Endothelial cell of umbilical vein (primary cell): ENCODE data around the gene CD3G. TPM values are rescaled to one million over a fixed set of nuclear protein-coding genes. Genes with fewer than 3 reads are reported as not detected.

ENCODE experiments used
- BruUV-seq: library from RNA; stranded (reverse); fragments of 400-500 nt; replicated peaks from 2 replicates; lab custom pipeline; 2021; lab: Mats Ljungman, UMichigan
- CTCF ChIA-PET: fragments of 300-600, 350-600 bp; sonication (Branson Sonifier 250); formaldehyde crosslinking; loops from one replicate; lab custom pipeline; 2021; ENCODE audit warnings: antibody characterized with exemption, inconsistent platforms; lab: Charles Lee
- POLR2A ChIA-PET: fragments of 300-600, 350-600 bp; sonication (Branson Sonifier 250); formaldehyde crosslinking; loops from one replicate; lab custom pipeline; 2021; ENCODE audit warnings: antibody characterized with exemption, inconsistent platforms; lab: Charles Lee
- DNase-seq: peaks from one replicate; pipeline ENCODE4 v3.0.0-alpha.2; 2011; ENCODE audit warnings: low read depth, low spot score
- FAIRE-seq: peaks from 2 replicates; lab custom pipeline; 2011; peaks lifted over from hg19 to GRCh38; lab: Jason Lieb, UNC
- H2AFZ ChIP-seq: 2 replicates; pipeline ENCODE4 v1.6.0; 2012; ENCODE audit warnings: low read depth, low read length, control low read depth, inconsistent platforms
- H3K27ac ChIP-seq: 2 replicates; pipeline ENCODE4 v1.5.1; 2011; ENCODE audit warnings: low read depth, mild to moderate bottlenecking, control low read depth, low read length, moderate library complexity; ENCODE audit not compliant: insufficient read depth
- H3K27me3 ChIP-seq, 2 experiments: 2 replicates each; pipeline versions ENCODE4 v1.6.0 to v1.6.1; 2011; ENCODE audit warnings: low read length in 2 of 2, mixed read lengths in 1 of 2; ENCODE audit not compliant: control insufficient read depth in 2 of 2, insufficient read depth in 2 of 2
- H3K36me3 ChIP-seq, 2 experiments: 2 replicates in 1 of 2; 3 replicates in 1 of 2; pipeline ENCODE4 v1.5.1; 2011; ENCODE audit warnings: low read length in 2 of 2, mild to moderate bottlenecking in 1 of 2, moderate library complexity in 1 of 2; ENCODE audit not compliant: control insufficient read depth in 2 of 2, insufficient read depth in 2 of 2; ENCODE audit errors: extremely low read depth in 1 of 2
- H3K4me1 ChIP-seq: 3 replicates; pipeline ENCODE4 v1.5.1; 2011; ENCODE audit warnings: mild to moderate bottlenecking, low read length; ENCODE audit not compliant: control insufficient read depth, insufficient read depth; ENCODE audit errors: extremely low read depth
- H3K4me2 ChIP-seq: 2 replicates; pipeline ENCODE4 v1.6.1; 2011; ENCODE audit warnings: low read length, control low read depth, mixed read lengths; ENCODE audit not compliant: insufficient read depth
- H3K4me3 ChIP-seq, 3 experiments: fragments of 200-600 bp in 1 of 3; sonication (generic), shearing (Covaris generic) in 1 of 3; replicated peaks in 1 of 3; 2 replicates each; pipeline ENCODE4 v1.5.1; 2011 to 2016; ENCODE audit warnings: control low read depth in 3 of 3, low read length in 3 of 3, mild to moderate bottlenecking in 2 of 3, inconsistent platforms in 1 of 3, low read depth in 1 of 3, moderate library complexity in 1 of 3; ENCODE audit not compliant: insufficient read depth in 1 of 3
- H3K79me2 ChIP-seq: 2 replicates; pipeline ENCODE4 v1.6.0; 2012; ENCODE audit warnings: low read length, inconsistent platforms; ENCODE audit not compliant: control insufficient read depth, insufficient read depth
- H3K9ac ChIP-seq: replicated peaks from 2 replicates; pipeline ENCODE3; 2011; ENCODE audit warnings: low read length, control low read depth; ENCODE audit not compliant: insufficient read depth; ENCODE audit errors: extremely low read depth
- H3K9me1 ChIP-seq: replicated peaks from 3 replicates; pipeline ENCODE4 v1.6.0; 2011; ENCODE audit warnings: mild to moderate bottlenecking, low read length; ENCODE audit not compliant: control insufficient read depth, insufficient read depth; ENCODE audit errors: extremely low read depth
- H3K9me3 ChIP-seq: replicated peaks from 2 replicates; pipeline ENCODE4 v1.5.1; 2012; ENCODE audit warnings: low read length, inconsistent platforms; ENCODE audit not compliant: control insufficient read depth, insufficient read depth
- H4K20me1 ChIP-seq: replicated peaks from 2 replicates; pipeline ENCODE3; 2011; ENCODE audit warnings: mild to moderate bottlenecking, low read length; ENCODE audit not compliant: control insufficient read depth, insufficient read depth; ENCODE audit errors: extremely low read depth
- EZH2 ChIP-seq: IDR thresholded peaks from 2 replicates; pipeline ENCODE4 v1.6.1; 2012; ENCODE audit warnings: borderline replicate concordance, low read depth, mild to moderate bottlenecking, moderate library complexity, low read length, inconsistent platforms; ENCODE audit not compliant: severe bottlenecking
- FOS ChIP-seq: IDR thresholded peaks from 2 replicates; pipeline ENCODE4 v1.6.1; 2011; ENCODE audit warnings: mild to moderate bottlenecking, low read length, moderate library complexity, borderline replicate concordance; ENCODE audit not compliant: insufficient read depth
- GATA2 ChIP-seq: IDR thresholded peaks from 2 replicates; pipeline ENCODE4 v1.7.0; 2011; ENCODE audit warnings: low read depth, mild to moderate bottlenecking, moderate library complexity, mixed read lengths, low read length; ENCODE audit not compliant: insufficient read length, insufficient read depth
- JUN ChIP-seq: IDR thresholded peaks from 2 replicates; pipeline ENCODE4 v1.6.1; 2011; ENCODE audit warnings: borderline replicate concordance, low read depth; ENCODE audit not compliant: insufficient read length, insufficient read depth
- MYC ChIP-seq: IDR thresholded peaks from one replicate; pipeline ENCODE4 v1.6.1; 2011; ENCODE audit warnings: mild to moderate bottlenecking, low read depth, low read length
- POLR2A ChIP-seq: IDR thresholded peaks from 2 replicates; pipeline ENCODE4 v1.6.1; 2012; ENCODE audit warnings: low read depth, mild to moderate bottlenecking, control low read depth, low read length
- POLR2AphosphoS5 ChIP-seq: IDR thresholded peaks from 2 replicates; pipeline ENCODE4 v1.6.1; 2012; ENCODE audit warnings: low read depth, mild to moderate bottlenecking, control low read depth, low read length, moderate library complexity; ENCODE audit not compliant: insufficient read depth
- dilution Hi-C: fragments of 300-500 bp; cut with MboI; formaldehyde crosslinking; loops from one replicate; pipeline ENCODE4 v1.15.0; 2019; ENCODE audit warnings: low sequenced_read_pairs; ENCODE audit not compliant: extremely low pct_ligation_motif_present
- intact Hi-C: fragments of 100-400 bp; cut with micrococcal nuclease; formaldehyde crosslinking; loops from one replicate; pipeline ENCODE4 v1.10.0; 2022
- polyA plus RNA-seq, 4 experiments: library from polyadenylated mRNA; depleted of rRNA in 3 of 4; stranded (reverse) in 3 of 4; unstranded in 1 of 4; fragments of >200 nt; gene quantifications; 2 replicates each; pipeline versions ENCODE4 v1.2.1 to v1.2.3, GENCODE V29; 2011 to 2012; ENCODE audit warnings: missing spikeins in 1 of 4
- total RNA-seq: library from RNA; stranded (reverse); gene quantifications from 2 replicates; pipeline ENCODE4 v1.2.3, GENCODE V29; 2021
- TF ChIP-seq, protein P1 (sequence below), 2 donors: IDR thresholded peaks; 1 replicate in 1 of 2; 2 replicates in 1 of 2; pipeline ENCODE4 v1.5.1; 2011; ENCODE audit warnings: low read length in 2 of 2, mild to moderate bottlenecking in 2 of 2, moderate library complexity in 2 of 2, control low read depth in 1 of 2, inconsistent platforms in 1 of 2, low read depth in 1 of 2; ENCODE audit not compliant: insufficient read depth in 1 of 2; ENCODE audit errors: extremely low read depth in 1 of 2
- TF ChIP-seq, protein P2 (sequence below): IDR thresholded peaks from 2 replicates; pipeline ENCODE4 v1.6.1; 2011; ENCODE audit not compliant: insufficient read depth, insufficient read length

Gene CD3G
- total and polyA plus RNA-seq, 2 donors (not counting 3 experiments of a cell fraction or from before 2014, with no cell fraction given) = not detected

- no peak for DNase-seq
- no peak for FAIRE-seq
- ChIA-PET POLR2A (no interaction called here), CTCF (interaction anchor here (1.0 to 7.4 kb wide), 4 partner anchors 9 to 133 kb away, joined by 3 to 41 read pairs (median 3); no protein-coding TSS in a partner anchor)
- Histone ChIP-seq H3K27me3 (peaks cover 10 to 19% of the 10 kb centered on the region in 2 experiments), H3K9me3 (no peaks in the 10 kb centered on the region), H2AFZ (no peak overlapping the region), H4K20me1 (no peaks in the 10 kb centered on the region), H3K4me1 (no peaks in the 10 kb centered on the region), H3K27ac (no peak overlapping the region), H3K4me2 (no peak overlapping the region), H3K4me3 (no peak overlapping the region), H3K9me1 (no peaks in the 10 kb centered on the region), H3K9ac (no peak overlapping the region), H3K36me3 (no peaks in the 10 kb centered on the region), H3K79me2 (no peaks in the 10 kb centered on the region)
- no TSS peak for BruUV-seq
- intact Hi-C loops = no loop called here
- TF ChIP-seq MYC (no peak), POLR2AphosphoS5 (no peak), EZH2 (no peak), FOS (no peak), JUN (no peak), POLR2A (no peak), GATA2 (no peak)
- TF ChIP-seq, protein P1, sequence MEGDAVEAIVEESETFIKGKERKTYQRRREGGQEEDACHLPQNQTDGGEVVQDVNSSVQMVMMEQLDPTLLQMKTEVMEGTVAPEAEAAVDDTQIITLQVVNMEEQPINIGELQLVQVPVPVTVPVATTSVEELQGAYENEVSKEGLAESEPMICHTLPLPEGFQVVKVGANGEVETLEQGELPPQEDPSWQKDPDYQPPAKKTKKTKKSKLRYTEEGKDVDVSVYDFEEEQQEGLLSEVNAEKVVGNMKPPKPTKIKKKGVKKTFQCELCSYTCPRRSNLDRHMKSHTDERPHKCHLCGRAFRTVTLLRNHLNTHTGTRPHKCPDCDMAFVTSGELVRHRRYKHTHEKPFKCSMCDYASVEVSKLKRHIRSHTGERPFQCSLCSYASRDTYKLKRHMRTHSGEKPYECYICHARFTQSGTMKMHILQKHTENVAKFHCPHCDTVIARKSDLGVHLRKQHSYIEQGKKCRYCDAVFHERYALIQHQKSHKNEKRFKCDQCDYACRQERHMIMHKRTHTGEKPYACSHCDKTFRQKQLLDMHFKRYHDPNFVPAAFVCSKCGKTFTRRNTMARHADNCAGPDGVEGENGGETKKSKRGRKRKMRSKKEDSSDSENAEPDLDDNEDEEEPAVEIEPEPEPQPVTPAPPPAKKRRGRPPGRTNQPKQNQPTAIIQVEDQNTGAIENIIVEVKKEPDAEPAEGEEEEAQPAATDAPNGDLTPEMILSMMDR (IDR thresholded peaks at IDR 0.05; ENCODE audit: extremely low read depth in 1 of 2, insufficient read depth in 1 of 2, low read depth in 1 of 2, low read length in 2 of 2) = no peak
- TF ChIP-seq, protein P2, sequence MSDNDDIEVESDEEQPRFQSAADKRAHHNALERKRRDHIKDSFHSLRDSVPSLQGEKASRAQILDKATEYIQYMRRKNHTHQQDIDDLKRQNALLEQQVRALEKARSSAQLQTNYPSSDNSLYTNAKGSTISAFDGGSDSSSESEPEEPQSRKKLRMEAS = no peak
- dilution Hi-C loops = no loop called here
These were observed 39.9 kb upstream of the CD3G start for GRCh38 chr11:118304227-118304567.
